K562 (cell line): ENCODE results near the gene TMEM184B. TPM values are rescaled to one million over a fixed set of nuclear protein-coding genes. Genes with fewer than 3 reads are reported as not detected.

Experiments
- CHAMP1 ChIP-seq: fragments of 450-650 bp; IDR thresholded peaks from 2 replicates; pipeline ENCODE4 v1.6.1; 2016; ENCODE audit warnings: mild to moderate bottlenecking
- CREB1 ChIP-seq, 2 experiments: sonication (generic) in 1 of 2; formaldehyde crosslinking in 1 of 2; IDR thresholded peaks; 2 replicates each; pipeline versions ENCODE4 v1.6.1 to v1.8.0; 2012 to 2022; ENCODE audit warnings: inconsistent platforms in 1 of 2, mild to moderate bottlenecking in 1 of 2, missing genetic modification reagents in 1 of 2, moderate library complexity in 1 of 2
- ETV6 ChIP-seq, 3 experiments: fragments of 150-350 bp in 1 of 3; sonication (generic) in 1 of 3; formaldehyde crosslinking in 1 of 3; IDR thresholded peaks; 2 replicates each; pipeline versions ENCODE4 v1.6.1 to v1.8.0; 2014 to 2022; ENCODE audit warnings: borderline replicate concordance in 2 of 3, low read depth in 2 of 3, antibody characterized with exemption in 1 of 3, low read length in 1 of 3, mild to moderate bottlenecking in 1 of 3, missing genetic modification reagents in 1 of 3
- HDAC1 ChIP-seq, 2 experiments: fragments of 450-650 bp; IDR thresholded peaks; 2 replicates each; pipeline ENCODE4 v1.6.1; 2016 to 2017; ENCODE audit warnings: inconsistent platforms in 1 of 2, mild to moderate bottlenecking in 1 of 2, moderate library complexity in 1 of 2
- HMGXB4 ChIP-seq: sonication (generic); formaldehyde crosslinking; IDR thresholded peaks from 2 replicates; pipeline ENCODE4 v1.8.1; 2023; ENCODE audit warnings: mild to moderate bottlenecking, missing genetic modification reagents
- HNRNPH1 ChIP-seq: fragments of 200-400 bp; formaldehyde crosslinking; optimal IDR thresholded peaks from 2 replicates; pipeline ENCODE3; 2017; ENCODE audit warnings: low read depth, mild to moderate bottlenecking, low read length, moderate library complexity
- RBM15 ChIP-seq: fragments of 200-400 bp; formaldehyde crosslinking; IDR thresholded peaks from 2 replicates; pipeline ENCODE4 v1.6.1; 2018; ENCODE audit warnings: mild to moderate bottlenecking, low read length, moderate library complexity; ENCODE audit not compliant: insufficient read depth
- TAF7 ChIP-seq: fragments of 450-650 bp; IDR thresholded peaks from 2 replicates; pipeline ENCODE4 v1.6.1; 2016; ENCODE audit warnings: missing genetic modification characterization, missing compliant biosample characterization
- TFAM ChIP-seq: fragments of 250-450 bp; sonication (Bioruptor Pico); conservative IDR thresholded peaks from 2 replicates; pipeline ENCODE4 v1.5.0; 2021; ENCODE audit warnings: mild to moderate bottlenecking, moderate library complexity
- polyA plus RNA-seq, 8 experiments: library from polyadenylated mRNA; depleted of rRNA in 4 of 8; stranded (reverse) in 5 of 8; unstranded in 3 of 8; fragments of >200 nt; fragmentation: Nextera tagmentation in 2 of 8; fragmentation: Illumina TruSeq in 1 of 8; extraction: Ambion mirVana in 2 of 8; extraction: Trizol in 1 of 8; gene quantifications; 2 replicates each; pipeline versions ENCODE4 v1.2.1 to v1.2.3, GENCODE V29; 2011 to 2014; ENCODE audit warnings: inconsistent platforms in 1 of 8, missing spikeins in 1 of 8
- total RNA-seq, 7 experiments: library from RNA; depleted of rRNA in 6 of 7; stranded (reverse); fragments of >200 nt in 6 of 7; fragmentation: Illumina TruSeq in 2 of 7; extraction: Trizol in 2 of 7; gene quantifications; 2 replicates each; pipeline versions ENCODE4 v1.2.1 to v1.2.3, GENCODE V29; 2011 to 2021; ENCODE audit warnings: low replicate concordance in 1 of 7
- TF ChIP-seq, protein P1 (sequence below): fragments of 200-800 bp; sonication (Bioruptor generic); IDR thresholded peaks from 2 replicates; pipeline ENCODE4 v1.6.1; 2016; ENCODE audit warnings: missing genetic modification characterization, missing compliant biosample characterization
- TF ChIP-seq, protein P2 (sequence below): fragments of 450-650 bp; conservative IDR thresholded peaks from 2 replicates; pipeline ENCODE4 v1.6.1; 2016; ENCODE audit warnings: missing genetic modification characterization, low read depth, mild to moderate bottlenecking, missing compliant biosample characterization, moderate library complexity
- TF ChIP-seq, protein P3 (sequence below): fragments of 250-450 bp; sonication (Bioruptor Pico); IDR thresholded peaks from 2 replicates; pipeline ENCODE4 v1.4.0; 2020; ENCODE audit warnings: mild to moderate bottlenecking

The TMEM184B gene
- total and polyA plus RNA-seq, 9 of the 15 experiments (the other 6 are each of a cell fraction or from before 2014, with no cell fraction given), result 0.31 to 25.1 (median 6.2) TPM

DNA sequence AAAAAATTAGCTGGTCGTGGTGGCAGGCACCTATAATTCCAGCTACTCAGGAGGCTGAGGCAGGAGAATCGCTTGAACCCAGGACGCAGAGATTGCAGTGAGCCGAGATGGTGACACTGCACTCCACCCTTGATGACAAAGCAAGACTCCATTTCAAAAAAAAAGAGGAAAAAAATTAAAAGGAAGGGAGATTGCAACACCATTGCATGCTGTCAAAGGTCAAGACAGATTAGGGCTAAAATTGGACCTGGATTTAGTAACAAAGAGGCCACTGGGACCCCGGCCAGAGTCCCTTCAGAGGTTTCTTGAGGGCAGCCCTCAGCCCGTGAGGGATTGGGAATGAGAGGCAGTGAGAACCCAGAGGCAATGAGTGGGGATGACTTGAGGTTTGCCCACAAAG is 79.2 kb downstream of the TMEM184B start (continued):
- TF ChIP-seq TAF7 (tag) (no peak), HMGXB4 (CRISPR knock-in tag) (no peak), HDAC1 (IDR thresholded peaks at IDR 0.05) (0 out of 4 replicates have a peak, but pooled peaks of 1 of the 2 experiments have one; percentile 14), RBM15 (no peak), HNRNPH1 (no peak), CHAMP1 (no peak), ETV6 (IDR thresholded peaks at IDR 0.05; ENCODE audit: borderline replicate concordance in 1 of 2, low read depth in 2 of 2, low read length in 1 of 2) (no peak), ETV6 (CRISPR knock-in tag; IDR thresholded peaks at IDR 0.05; ENCODE audit: borderline replicate concordance) (no peak), TFAM (CRISPR knock-in tag) (no peak), CREB1 (IDR thresholded peaks at IDR 0.05) (no peak), CREB1 (CRISPR knock-in tag; IDR thresholded peaks at IDR 0.05) (no peak)
- TF ChIP-seq, protein P1, sequence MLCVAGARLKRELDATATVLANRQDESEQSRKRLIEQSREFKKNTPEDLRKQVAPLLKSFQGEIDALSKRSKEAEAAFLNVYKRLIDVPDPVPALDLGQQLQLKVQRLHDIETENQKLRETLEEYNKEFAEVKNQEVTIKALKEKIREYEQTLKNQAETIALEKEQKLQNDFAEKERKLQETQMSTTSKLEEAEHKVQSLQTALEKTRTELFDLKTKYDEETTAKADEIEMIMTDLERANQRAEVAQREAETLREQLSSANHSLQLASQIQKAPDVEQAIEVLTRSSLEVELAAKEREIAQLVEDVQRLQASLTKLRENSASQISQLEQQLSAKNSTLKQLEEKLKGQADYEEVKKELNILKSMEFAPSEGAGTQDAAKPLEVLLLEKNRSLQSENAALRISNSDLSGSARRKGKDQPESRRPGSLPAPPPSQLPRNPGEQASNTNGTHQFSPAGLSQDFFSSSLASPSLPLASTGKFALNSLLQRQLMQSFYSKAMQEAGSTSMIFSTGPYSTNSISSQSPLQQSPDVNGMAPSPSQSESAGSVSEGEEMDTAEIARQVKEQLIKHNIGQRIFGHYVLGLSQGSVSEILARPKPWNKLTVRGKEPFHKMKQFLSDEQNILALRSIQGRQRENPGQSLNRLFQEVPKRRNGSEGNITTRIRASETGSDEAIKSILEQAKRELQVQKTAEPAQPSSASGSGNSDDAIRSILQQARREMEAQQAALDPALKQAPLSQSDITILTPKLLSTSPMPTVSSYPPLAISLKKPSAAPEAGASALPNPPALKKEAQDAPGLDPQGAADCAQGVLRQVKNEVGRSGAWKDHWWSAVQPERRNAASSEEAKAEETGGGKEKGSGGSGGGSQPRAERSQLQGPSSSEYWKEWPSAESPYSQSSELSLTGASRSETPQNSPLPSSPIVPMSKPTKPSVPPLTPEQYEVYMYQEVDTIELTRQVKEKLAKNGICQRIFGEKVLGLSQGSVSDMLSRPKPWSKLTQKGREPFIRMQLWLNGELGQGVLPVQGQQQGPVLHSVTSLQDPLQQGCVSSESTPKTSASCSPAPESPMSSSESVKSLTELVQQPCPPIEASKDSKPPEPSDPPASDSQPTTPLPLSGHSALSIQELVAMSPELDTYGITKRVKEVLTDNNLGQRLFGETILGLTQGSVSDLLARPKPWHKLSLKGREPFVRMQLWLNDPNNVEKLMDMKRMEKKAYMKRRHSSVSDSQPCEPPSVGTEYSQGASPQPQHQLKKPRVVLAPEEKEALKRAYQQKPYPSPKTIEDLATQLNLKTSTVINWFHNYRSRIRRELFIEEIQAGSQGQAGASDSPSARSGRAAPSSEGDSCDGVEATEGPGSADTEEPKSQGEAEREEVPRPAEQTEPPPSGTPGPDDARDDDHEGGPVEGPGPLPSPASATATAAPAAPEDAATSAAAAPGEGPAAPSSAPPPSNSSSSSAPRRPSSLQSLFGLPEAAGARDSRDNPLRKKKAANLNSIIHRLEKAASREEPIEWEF (CRISPR knock-in tag), result no peak
- TF ChIP-seq, protein P2, sequence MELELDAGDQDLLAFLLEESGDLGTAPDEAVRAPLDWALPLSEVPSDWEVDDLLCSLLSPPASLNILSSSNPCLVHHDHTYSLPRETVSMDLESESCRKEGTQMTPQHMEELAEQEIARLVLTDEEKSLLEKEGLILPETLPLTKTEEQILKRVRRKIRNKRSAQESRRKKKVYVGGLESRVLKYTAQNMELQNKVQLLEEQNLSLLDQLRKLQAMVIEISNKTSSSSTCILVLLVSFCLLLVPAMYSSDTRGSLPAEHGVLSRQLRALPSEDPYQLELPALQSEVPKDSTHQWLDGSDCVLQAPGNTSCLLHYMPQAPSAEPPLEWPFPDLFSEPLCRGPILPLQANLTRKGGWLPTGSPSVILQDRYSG (tag), result no peak
- TF ChIP-seq, protein P3, sequence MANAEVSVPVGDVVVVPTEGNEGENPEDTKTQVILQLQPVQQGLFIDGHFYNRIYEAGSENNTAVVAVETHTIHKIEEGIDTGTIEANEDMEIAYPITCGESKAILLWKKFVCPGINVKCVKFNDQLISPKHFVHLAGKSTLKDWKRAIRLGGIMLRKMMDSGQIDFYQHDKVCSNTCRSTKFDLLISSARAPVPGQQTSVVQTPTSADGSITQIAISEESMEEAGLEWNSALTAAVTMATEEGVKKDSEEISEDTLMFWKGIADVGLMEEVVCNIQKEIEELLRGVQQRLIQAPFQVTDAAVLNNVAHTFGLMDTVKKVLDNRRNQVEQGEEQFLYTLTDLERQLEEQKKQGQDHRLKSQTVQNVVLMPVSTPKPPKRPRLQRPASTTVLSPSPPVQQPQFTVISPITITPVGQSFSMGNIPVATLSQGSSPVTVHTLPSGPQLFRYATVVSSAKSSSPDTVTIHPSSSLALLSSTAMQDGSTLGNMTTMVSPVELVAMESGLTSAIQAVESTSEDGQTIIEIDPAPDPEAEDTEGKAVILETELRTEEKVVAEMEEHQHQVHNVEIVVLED (CRISPR knock-in tag), result no peak
